Myocyte (in vitro differentiated cells): ENCODE measurements around the gene RTL10. TPM values are rescaled to one million over a fixed set of nuclear protein-coding genes. Genes with fewer than 3 reads are reported as not detected.
"Not testable (repeated sequence)": the region's sequence is repeated elsewhere in the genome, so short reads cannot be mapped to it uniquely, and the experiment has no call there.

Experiments used
- DNase-seq: peaks from one replicate; pipeline ENCODE4 v3.0.0-alpha.2; 2012; ENCODE audit warnings: low read depth
- total RNA-seq: library from RNA; depleted of rRNA; stranded (reverse); fragments of >200 nt; gene quantifications from 2 replicates; pipeline ENCODE4 v1.2.3, GENCODE V29; 2014

Gene RTL10
- total RNA-seq, 1 donor from 2014 or later, result 14.5 TPM

- DNase-seq, result no peak
These were observed 36.0 kb upstream of the RTL10 start for GRCh38 chr22:19890502-19891316.

DNA sequence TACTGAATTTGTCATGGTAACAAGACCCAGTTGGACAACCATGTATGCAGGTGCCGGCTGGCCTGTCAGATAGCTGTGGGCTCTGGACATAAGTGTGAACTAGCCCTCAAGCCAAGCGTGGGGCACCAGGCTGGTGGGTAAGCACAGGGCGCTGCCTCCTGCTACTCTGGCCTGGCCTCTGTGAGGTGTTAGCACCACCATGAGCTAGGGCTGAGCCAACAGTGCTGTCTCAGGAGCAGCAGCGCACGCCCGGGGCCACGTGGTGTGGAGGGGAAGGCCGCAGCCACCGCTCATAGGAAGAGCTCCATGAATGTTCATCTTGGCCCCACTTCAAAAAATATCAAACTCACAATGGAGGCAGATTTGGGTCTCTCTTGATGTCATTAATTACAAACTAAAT, 35.3 kb upstream of the RTL10 start:
- DNase-seq, result no peak

DNA sequence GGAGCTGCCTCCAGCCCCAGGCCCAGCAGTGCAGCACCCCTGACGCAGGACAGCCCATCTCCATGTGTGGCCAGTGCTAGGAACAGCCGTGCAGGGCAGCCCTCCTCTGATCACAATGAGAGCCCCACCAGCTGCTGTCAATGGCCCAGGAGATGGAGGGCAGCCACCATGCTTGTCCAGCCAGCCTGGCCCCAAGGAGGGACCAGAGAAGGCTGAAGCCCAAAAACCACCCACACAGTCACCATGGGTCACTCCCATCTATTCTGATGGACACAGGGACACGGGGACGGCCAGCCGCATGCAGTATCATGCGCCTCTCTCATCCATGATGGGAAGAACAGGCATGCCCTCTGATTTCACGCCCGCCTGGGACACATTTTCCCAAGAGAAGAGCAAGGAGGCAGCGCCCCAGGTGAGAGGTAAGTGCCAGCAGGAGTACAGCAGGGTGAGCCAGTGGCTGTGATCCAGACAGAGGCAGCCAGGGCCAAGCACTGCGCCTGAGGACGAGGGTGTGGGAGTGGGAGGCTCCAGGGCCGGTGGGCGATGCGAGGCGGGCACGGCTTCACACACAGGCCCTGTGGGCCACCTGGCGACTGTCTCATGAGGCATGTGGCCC, 33.6 kb upstream of the RTL10 start:
- DNase-seq, result no peak

DNA sequence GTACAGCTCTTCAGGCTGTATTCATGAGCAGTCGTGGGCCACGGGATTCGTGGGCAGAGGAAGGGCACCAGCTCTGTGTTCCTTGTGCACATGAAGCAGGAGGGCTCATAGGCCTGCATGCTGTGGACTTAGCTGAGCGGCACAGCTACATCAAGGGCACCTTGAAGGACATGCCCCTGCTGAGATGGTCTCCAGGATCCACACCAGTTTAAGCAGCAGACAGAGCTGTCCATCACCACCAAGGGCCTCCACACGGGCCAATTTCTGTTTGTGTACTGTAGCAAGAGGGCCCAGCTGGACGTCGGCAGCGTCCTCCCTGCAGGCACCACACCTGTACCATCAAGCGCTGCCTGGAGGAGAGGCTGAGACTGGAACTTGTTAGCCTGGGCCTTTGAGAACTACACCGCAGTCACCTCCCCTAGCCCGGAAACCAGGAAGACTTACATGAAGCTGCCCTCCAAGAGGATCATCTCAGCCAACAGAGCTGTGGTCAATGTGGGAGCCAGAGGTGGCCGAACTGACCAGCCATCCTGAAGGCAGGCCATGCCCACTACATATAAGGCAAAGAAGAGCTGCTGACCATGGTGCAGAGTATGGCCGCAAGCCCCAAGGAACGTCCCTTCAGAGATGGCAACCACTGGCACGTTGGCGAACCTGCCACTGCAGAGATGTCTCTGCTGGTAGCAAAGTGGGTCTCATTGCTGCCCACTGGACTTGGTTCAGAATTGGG, 32.7 kb upstream of the RTL10 start:
- no peak for DNase-seq

GRCh38 chr22:19886605-19887255, 32.1 kb upstream of the RTL10 start:
- DNase-seq, result no peak

DNA sequence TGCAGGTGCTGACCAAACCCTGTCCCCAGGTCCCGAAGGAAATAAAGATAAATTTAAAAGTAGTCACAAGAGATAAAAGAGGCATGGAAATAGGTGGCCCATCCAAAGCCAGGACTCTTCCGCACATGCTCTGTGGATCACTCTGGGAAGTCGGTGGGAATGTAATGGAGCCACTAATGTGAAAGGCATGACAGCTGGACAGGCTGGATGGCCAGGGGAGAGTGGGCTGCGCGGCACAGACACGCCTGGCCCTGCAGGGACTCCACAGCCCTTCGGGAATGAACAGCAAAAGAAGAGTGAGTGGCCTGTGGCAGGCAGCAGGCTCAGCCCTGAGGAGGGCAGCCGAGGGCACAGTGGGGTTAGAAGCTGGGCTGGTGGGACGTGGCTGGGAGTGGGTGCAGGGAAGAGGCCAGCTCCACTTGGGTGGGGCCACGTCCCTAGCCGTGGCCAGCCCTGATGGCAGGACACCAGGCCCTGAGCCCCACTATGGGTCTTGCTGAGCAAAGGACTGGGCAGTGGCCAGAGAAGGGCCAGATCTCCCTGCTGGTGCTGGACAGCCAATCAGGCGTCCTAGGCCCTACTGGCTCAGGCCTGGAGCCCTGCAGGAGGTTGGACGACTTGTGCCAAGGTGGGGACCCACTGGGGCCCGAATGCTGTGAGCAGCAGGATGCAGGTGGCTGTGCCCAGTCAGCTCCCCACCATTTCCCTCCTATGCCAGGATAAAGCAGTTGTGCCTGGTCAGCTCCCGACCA, 31.3 kb upstream of the RTL10 start:
- peak; percentile 89 for DNase-seq

- DNase-seq, result peak; percentile 89
These were observed 30.5 kb upstream of the RTL10 start for GRCh38 chr22:19884954-19885751.

GRCh38 chr22:19884161-19884953, 29.7 kb upstream of the RTL10 start:
- peak; percentile 45 for DNase-seq

DNA sequence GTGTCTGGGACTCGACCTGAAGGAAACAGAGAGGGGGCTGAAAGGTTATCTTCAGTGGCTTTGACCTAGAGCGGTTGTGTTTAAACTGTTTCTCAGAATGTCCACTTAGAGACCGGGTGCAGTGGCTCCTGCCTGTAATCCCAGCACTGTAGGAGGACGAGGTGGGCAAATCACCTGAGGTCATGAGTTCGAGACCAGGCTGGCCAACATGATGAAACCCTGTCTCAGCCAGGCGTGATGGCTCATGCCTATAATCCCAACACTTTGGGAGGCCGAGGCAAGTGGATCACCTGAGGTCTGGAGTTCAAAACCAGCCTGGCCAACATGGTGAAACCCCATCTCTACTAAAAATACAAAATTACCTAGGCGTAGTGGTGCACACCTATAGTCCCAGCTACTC, 28.8 kb upstream of the RTL10 start:
- not testable (repeated sequence) for DNase-seq

DNA sequence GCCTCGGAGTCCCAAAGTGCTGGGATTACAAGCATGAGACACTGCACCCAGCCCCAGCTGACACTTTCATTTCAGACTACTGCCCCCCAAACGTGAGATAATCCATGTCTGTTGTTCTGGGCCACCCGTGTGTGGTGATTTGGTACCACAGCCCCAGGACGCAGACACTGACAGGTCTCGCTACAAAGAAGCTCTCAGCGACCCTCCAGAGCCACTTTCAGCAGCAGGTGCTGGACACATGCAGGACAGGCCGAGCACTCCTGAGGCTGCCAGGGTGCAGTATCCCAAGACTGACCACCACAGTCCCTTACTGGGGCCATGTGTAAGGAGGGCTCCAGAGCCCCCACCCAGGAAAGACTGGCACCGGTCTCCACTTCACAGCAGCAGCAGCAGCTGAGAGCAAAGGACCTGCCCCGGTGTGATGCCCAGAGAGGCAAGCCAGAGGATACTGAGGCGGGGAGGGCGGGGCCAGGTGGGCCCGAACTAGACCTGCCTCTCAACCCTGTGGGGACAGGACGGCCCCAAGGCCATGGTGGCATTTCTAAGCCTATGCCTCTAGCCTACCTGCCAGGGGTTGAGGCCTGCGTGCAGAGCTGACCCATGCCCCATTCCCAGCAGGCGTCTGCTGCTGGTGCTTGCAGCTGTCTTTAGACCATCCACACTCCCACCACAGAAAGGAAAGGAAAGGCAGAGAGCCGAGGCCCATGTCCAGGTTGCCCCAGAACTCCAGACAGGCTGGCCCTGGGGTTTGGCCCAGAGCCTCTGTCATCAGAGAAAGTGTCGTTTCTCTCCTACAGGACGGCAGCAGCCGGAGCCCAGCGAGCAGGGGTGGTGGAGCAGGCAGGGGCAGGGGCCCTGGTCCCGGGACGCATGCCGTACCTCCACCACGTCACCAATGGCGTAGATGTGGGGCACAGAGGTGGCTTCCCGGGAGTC, 28.0 kb upstream of the RTL10 start:
- DNase-seq, result peak; percentile 66

GRCh38 chr22:19880786-19881569, 26.3 kb upstream of the RTL10 start:
- peak; percentile 94 for DNase-seq

DNA sequence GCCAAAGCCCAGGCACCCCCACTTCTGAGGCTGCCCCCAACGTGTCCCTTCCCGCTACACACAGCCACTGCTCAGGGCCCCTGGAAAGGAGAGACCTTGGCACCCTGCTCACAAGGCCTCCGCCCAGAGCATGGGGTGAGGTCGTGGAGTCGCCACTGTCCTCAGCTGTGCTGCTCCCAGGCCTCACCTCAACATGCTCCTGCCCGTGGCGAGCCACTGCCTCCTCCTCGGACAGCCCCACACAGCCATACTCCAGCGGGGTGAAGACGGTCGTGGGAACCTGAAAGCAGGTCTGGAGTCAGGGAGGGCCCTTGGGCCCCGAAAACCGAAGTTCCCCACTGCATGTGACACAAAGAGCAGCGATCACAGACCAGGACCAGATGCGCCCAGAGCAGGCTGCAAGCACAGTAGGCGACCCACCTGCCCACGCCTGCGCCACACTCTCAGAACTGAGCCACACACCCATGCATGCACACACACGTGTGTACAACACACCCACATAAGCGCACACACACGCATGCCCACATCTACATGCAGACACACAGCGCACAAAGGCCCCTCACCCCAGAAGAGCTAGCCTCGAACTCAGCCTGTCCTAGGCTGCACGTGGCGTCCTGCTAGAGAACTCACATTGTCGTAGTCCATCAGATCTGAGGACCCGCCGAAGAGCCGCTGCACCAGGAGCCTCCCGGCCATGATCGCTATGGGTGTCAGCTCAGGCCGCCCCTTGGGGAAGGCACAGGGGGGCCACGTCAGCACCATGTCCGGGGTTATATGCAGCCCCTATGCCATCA, 25.5 kb upstream of the RTL10 start:
- peak; percentile 51 for DNase-seq

- DNase-seq, result no peak
These were observed 24.9 kb upstream of the RTL10 start for GRCh38 chr22:19879643-19879991.

DNA sequence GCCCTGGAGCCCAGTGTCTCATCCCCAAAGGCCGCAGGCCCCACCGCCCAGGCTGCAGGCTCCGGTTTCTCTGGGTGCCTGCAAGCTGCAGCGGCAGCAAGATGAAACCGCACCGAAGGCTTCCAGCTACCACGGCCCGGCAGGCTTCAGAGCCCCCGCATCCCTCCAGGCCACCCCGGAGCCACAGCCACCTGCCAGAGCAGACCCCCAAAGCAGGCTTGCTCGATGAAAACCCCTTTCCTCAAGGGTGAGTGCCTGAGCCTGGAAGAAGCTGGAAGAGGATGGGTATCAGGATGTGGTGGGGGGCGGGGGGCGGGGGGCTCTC, 24.5 kb upstream of the RTL10 start:
- no peak for DNase-seq

- no peak for DNase-seq
These were observed 24.0 kb upstream of the RTL10 start for GRCh38 chr22:19878461-19879245.
